Right forelimb (tissue), 1 donor: ENCODE data around the gene GSK3B.

Experiments used
- DNase-seq: peaks from one replicate; pipeline ENCODE4 v3.0.0-alpha.2; 2018

GSK3B gene

DNA sequence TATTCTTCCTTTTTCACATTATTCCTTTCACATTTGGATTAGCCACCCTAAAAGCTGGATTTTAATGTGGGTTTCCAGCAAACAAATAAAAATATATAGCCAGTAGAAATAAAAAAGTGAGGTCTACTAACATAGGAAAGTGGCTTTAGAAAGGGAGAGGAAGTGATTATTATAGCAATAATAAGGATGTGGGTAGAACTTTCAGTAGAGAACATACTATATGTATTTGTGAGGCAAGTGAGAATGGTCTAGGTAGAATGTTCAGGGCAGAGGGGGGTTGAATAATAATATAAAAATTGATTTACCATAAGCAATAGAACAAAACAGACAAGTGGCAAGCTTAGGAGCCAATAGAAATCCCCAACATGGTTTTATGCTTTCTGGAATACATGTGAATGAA, 223.7 kb downstream of the GSK3B start:
- no peak for DNase-seq

DNA sequence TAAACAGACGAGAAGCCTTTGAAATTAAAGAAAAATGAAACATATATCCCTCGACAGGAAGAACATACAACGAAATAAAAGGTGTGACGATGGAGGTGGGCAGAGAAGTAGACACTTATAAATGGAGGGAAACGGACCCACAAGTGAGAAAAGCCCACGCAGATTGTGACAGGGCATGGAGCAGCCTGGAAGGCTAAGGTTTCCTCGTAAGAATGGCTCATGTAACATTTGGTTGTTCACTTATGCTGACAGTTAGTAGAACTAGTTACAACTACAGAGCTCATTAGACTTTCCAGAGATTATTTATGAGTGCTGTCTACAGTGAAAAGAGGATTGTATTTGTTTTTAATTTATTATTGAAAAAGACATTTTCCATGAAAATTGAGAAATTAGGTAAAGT, 229.8 kb downstream of the GSK3B start:
- DNase-seq, result no peak

GRCh38 chr3:119862616-119863015, 231.6 kb downstream of the GSK3B start:
- DNase-seq, result no peak

DNA sequence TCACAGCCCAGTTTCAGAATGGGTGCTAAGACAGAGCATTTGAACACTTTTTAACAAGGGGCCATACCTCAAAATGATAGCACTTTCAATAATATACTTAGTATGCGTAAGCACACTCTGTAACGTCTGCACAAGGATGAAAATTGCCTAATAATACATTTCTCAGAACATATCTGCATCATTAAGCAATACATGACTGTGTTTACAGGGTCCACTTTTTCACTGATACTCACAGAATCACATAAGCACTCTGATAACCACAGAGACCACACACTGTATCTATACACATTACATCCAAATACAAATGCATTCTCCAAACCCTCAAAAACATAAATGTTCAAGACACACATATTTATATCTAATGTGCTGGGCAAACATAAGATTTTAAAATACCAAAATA, 232.6 kb downstream of the GSK3B start:
- no peak for DNase-seq

DNA sequence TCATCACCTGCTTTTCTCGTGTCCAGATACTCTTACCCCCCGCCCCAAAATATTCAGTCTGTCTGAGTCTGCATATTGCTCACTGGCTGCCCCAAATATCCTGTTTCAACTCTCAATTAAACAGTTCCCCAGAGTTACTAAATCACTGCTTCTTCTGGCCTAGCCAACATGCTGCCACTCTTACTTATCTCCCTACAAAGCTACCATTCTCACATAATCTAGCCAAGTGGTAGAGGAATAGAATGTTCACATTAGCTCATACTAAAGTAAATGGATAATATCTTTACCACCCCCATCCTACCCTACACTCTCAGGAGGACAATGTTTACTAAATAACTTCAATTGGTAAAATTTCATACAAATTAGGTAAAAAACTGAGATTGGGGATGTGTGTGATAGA, 234.5 kb downstream of the GSK3B start:
- DNase-seq, result no peak

GRCh38 chr3:119858957-119859356, 235.3 kb downstream of the GSK3B start:
- no peak for DNase-seq

DNA sequence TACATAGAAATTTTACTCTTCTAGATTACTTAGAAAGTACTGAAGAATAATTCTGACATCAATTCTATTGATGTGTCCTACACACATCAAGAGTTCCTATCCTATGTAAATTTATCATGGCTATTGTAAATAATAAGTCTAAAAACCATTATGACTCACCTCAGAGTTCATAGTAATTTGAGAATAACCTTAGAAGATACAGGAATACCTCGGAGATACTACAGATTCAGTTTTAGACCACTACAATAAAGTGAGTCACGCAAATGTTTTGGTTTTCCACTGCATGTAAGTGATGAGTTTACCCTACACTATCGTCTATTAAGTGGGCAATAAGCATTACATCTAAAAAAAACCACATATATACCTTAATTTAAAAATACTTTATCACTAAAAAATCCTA, 237.6 kb downstream of the GSK3B start:
- no peak for DNase-seq

- DNase-seq, result no peak
Measured at GRCh38 chr3:119849126-119849525, 245.1 kb downstream of the GSK3B start.

DNA sequence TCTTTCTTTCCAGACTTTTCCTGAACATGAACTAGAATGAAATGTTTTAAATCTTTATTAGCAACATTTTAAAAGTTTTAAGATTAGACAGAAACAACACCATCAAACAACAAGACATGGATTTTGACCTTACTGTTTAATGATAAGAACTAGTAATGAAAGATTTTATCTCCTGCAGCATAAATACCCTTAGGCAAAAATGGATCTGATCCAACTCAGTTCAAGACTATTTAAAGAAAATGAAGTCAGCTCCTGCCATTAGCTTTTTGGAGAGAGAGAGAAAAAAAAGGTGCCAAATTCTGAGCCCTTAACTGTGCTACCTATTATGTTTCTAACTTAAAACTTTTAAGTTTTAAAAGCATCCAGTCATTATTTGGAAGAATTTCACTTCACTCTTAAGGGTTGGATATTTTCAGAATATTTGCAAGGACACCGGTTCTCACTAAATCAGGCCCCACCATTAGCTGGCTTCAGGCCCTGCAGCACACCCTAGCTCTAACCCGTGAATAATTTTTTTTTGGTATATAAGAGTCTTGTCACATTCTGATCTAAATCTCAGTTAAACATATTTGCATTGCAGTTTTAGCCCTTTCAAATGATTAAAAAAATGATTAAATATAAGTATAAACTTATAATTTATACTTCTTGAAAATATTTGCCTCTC, 252.3 kb downstream of the GSK3B start:
- no peak for DNase-seq

GRCh38 chr3:119835556-119835955, 258.7 kb downstream of the GSK3B start:
- DNase-seq, result no peak

GRCh38 chr3:119834754-119835370, 259.4 kb downstream of the GSK3B start:
- no peak for DNase-seq

DNA sequence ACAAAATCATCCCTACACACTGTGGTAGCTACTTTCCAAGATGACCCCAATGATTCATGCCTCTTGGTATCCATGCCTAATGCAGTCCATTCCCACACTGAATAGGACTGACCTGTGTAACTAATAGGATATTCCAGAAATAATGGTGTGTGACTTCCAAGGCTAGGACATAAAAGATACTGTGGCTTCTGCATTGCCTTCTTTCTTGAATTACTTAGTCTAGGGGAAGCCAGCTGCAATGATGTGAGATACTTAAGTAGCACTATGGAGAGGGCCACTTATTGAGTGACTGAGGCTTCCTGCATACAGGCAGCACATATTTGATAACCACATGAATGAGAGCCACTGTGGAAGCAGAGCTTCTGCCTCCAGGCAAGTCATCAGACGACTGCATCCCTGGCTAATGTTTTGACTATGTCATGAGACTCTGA, 262.3 kb downstream of the GSK3B start:
- no peak for DNase-seq

DNA sequence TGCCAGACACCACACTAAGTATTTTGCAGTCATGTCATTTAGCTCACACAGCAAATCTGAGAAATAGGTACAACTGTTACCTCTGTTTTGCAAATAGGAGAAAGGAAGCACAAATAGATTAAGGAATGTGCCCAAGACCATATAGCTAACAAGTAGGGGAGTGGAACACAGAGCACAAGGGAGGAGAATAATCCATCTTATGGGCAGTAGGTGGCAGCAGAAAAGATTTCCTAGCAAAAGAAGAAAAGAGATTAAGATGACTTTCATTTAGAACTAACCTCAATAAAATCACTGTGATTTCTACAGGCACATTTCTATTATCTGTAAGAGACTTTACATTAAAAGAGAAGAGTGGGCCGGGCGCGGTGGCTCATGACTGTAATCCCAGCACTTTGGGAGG, 263.2 kb downstream of the GSK3B start:
- no peak for DNase-seq

- DNase-seq, result no peak
Measured at GRCh38 chr3:119829420-119829819, 264.8 kb downstream of the GSK3B start.

DNA sequence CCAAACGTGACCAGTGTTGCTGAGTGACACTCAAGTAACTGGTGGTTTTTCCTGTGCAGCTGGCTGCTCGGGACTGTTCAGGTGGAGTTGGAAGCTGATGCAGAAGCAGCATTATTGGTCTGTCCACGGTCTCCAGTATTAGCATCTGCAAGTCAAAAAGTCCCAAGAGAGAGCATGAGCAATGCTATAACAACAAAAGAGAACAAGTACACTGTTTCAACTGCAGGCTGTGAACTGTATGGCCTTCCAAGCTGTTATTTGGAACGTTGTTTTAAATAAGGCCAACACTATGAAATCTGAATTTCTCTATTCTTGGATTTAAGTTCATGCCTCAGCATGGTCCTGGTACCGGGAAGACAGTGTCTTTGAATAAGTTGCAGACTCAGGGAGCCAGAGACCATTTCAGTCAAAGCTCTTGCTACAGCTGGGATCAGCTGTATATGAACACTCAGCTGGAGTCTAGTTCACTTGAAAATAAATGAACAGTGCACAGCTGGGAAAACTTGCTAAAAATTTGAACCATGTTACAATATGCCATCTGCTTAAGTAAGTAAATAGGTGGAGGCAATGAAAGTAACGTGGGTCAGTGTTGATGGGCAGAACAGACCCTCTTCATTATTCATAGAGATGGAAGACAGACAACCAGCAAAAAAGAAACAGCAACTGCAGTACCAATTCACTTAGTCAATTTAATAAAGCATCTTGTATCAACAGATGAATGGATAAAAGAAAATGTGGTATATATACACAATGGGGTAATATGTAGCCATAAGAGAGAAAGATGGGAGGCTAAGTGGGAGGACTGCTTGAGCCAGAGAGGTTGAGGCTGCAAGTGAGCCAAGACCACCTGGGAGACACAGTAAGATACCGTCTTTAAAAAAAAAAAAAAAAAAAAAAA, 267.3 kb downstream of the GSK3B start:
- DNase-seq, result no peak

DNA sequence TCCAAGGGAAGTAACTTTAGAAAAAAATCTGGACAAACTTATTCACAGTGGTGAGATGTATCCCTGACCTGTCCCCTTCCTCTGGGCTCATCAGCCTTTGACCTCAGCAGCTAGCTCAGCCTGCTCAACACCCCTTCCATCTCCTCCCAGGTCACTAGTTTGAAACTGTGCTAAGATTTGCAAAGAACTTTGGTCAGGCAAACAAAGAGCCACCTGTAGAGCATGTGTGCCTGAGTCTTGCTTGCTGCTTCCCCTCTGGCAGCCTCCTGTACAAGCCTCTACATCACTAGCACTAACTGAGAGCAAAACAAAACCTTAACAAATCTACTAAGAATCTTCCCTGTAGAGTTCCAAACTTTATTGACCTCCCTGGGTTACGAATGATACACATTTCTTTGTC, 268.4 kb downstream of the GSK3B start:
- no peak for DNase-seq

DNA sequence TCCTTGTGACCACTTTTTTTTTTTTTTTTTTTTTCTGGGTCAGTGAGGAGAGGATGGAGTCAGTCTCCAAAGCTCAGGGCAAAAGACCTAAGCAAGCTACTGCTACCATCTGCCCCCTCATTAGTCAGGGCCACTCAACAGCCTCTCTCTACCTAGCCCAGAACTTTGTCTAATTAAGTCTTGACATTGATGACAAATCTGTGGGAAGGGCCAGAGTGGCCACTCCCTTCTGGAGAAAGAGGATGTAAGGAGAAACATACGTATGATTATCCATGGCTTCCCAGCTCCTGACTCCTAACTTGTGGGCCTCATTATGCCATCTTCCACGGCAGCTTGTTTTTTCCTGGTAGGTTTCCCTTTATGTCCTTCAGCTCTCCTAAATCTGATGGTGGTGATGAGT, 274.4 kb downstream of the GSK3B start:
- DNase-seq, result no peak

- DNase-seq, result no peak
Measured at GRCh38 chr3:119818937-119819336, 275.3 kb downstream of the GSK3B start.

DNA sequence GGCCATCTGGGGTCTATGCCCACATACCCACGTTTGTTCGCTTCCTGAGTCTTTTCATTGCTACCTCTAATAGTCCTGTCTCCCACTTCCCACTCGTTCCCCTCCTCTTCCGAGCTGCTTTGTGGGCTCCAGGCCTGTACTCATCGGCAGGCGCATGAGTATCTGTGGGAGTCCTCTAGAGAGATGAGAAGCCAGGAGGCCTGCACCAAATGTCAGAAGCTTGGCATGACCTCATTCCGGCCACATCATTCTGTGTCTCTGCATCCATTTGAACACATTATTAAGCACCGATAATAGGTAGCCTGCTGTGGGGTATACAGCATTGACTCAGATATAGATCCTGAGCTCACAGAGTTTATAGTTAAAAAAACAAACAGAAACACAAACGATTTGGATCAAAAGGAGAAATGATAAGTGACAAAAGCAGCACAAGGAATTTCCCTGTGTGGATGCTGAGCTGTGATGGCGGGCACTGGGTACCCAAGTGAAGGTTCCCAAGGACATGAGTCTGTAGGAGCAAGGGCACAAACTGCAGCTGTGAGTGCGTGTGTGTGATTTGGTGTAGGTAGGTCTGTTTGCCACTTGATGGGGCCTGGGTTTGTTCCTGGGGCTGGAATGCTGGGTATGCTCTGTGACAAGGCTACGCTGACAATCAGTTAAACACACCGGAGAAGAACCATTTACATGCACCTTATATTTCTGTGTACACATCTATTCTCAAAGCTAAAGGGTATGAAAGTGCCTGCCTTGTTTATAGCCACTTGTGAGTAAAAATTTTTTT, 276.5 kb downstream of the GSK3B start:
- DNase-seq, result no peak

DNA sequence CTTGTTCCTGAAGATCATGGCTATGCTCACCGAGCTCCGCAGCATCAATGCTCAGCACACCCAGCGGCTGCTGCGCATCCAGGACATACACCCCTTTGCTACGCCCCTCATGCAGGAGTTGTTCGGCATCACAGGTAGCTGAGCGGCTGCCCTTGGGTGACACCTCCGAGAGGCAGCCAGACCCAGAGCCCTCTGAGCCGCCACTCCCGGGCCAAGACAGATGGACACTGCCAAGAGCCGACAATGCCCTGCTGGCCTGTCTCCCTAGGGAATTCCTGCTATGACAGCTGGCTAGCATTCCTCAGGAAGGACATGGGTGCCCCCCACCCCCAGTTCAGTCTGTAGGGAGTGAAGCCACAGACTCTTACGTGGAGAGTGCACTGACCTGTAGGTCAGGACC, 277.2 kb downstream of the GSK3B start:
- DNase-seq, result no peak

- no peak for DNase-seq
Measured at GRCh38 chr3:119815716-119816115, 278.5 kb downstream of the GSK3B start.

- no peak for DNase-seq
Measured at GRCh38 chr3:119812491-119813058, 281.7 kb downstream of the GSK3B start.

- peak; percentile 54 for DNase-seq
Measured at GRCh38 chr3:119810018-119810435, 284.2 kb downstream of the GSK3B start.
